GM18907 (cell line): ENCODE results near the gene SCGB1C1.
A peak's percentile ranks its signal among the peaks of the same experiment; 100 is the strongest.
"Not testable (repeated sequence)": the region's sequence is repeated elsewhere in the genome, so short reads cannot be mapped to it uniquely, and the experiment has no call there.

ENCODE experiments used
- ATAC-seq: cut with Tn5 transposase; IDR thresholded peaks from one replicate; pipeline ENCODE4 v1.9.1; 2021; ENCODE audit warnings: mild to moderate bottlenecking, moderate library complexity; ENCODE audit not compliant: unreplicated experiment

Gene SCGB1C1

GRCh38 chr11:236774-237767 lies 44.2 kb downstream of the SCGB1C1 start, which contains the start of gene PSMD13:
Gene PSMD13, plus strand, starts transcription at chr11:236976. Its CDS starts 74 bp downstream, at chr11:237050.
- peak; percentile 82 for ATAC-seq

- ATAC-seq = not testable (repeated sequence)
Observed at GRCh38 chr11:238346-238745, 45.5 kb downstream of the SCGB1C1 start.

- ATAC-seq = no peak
Observed at GRCh38 chr11:240315-240714, 47.4 kb downstream of the SCGB1C1 start.

- no peak for ATAC-seq
Observed at GRCh38 chr11:241634-242033, 48.8 kb downstream of the SCGB1C1 start.
